GM12865 (cell line): Measurements from ENCODE around the gene PRTN3.

ENCODE experiments used
- DNase-seq: peaks from one replicate; pipeline ENCODE4 v3.0.0; 2010; ENCODE audit warnings: low read depth
- H3K4me3 ChIP-seq: 2 replicates; pipeline ENCODE4 v1.5.1; 2011; ENCODE audit warnings: mild to moderate bottlenecking, low read depth, low read length, control low read depth
- CTCF ChIP-seq: IDR thresholded peaks from 2 replicates; pipeline ENCODE4 v1.5.1; 2011; ENCODE audit warnings: low read length, control low read depth, low read depth, inconsistent platforms; ENCODE audit not compliant: insufficient read depth; ENCODE audit errors: missing control alignments

PRTN3 gene

GRCh38 chr19:804419-805165 is 36.2 kb upstream of the PRTN3 start:
- no peak for TF ChIP-seq CTCF
- no peak overlapping the region for H3K4me3 ChIP-seq
- no peak for DNase-seq

- TF ChIP-seq CTCF = peak; percentile 30
- no peak for DNase-seq
- H3K4me3 ChIP-seq = no peak overlapping the region
Observed at GRCh38 chr19:805166-805551, 35.6 kb upstream of the PRTN3 start.

- TF ChIP-seq CTCF = no peak
- no peak overlapping the region for H3K4me3 ChIP-seq
- no peak for DNase-seq
Observed at GRCh38 chr19:805600-806550, 34.9 kb upstream of the PRTN3 start.

GRCh38 chr19:806815-807421 is 33.9 kb upstream of the PRTN3 start:
- no peak for DNase-seq

DNA sequence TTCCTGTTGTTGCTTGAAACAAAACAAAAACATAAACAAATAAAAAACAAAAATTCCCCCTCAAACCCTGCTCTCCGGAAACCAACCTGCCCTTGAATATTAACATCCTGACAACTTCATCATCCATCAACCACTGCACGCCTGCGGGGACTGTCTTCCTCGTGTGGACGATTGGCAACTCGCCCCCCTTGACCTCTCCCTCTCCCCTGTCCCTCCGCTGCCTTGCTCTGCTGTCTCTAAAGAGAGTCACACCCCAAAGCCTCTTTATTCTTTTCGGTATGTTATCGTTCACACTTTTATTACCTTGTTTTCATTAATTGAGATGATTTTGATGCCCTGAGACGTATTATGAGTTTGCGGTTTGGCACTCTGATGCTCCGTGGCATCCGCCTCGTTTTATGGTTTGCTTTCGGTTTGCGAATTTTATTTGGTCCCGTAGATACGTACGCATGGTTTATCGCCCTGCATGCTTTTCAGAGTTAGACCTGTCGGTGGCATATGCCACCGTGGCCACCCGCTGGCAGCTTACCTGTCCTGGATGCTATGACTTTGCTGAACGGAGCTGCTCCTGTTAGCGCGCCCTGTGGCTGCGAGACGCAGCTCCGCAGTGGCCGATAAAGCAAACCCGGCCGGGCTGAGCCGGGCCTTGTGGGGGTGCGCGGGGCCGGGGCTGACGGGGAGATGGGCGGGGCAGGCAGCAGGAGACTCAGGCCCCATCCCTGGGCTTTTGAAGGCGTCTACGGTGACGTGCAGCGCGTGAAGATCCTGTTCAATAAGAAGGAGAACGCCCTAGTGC is 33.0 kb upstream of the PRTN3 start:
- no peak overlapping the region for H3K4me3 ChIP-seq
- TF ChIP-seq CTCF = no peak
- no peak for DNase-seq

More at GRCh38 chr19:806815-807421, 33.9 kb upstream of the PRTN3 start:
- H3K4me3 ChIP-seq = no peak overlapping the region
- TF ChIP-seq CTCF = no peak

DNA sequence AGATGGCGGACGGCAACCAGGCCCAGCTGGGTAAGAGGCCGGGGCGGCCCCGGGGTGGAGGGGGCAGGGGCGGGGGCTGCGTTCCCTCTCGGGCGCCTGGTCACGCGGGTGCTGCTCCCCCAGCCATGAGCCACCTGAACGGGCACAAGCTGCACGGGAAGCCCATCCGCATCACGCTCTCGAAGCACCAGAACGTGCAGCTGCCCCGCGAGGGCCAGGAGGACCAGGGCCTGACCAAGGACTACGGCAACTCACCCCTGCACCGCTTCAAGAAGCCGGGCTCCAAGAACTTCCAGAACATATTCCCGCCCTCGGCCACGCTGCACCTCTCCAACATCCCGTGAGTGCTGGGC is 32.4 kb upstream of the PRTN3 start:
- DNase-seq = no peak
- no peak overlapping the region for H3K4me3 ChIP-seq
- TF ChIP-seq CTCF = no peak
